ENCODE data around the gene PRRT2. TPM values are rescaled to one million over a fixed set of nuclear protein-coding genes. Genes with fewer than 3 reads are reported as not detected.
"Not testable (repeated sequence)": the region's sequence is repeated elsewhere in the genome, so short reads cannot be mapped to it uniquely, and the experiment has no call there.

Gene PRRT2
- total RNA-seq, 1 experiment from 2014 or later: 20.5 TPM

DNA sequence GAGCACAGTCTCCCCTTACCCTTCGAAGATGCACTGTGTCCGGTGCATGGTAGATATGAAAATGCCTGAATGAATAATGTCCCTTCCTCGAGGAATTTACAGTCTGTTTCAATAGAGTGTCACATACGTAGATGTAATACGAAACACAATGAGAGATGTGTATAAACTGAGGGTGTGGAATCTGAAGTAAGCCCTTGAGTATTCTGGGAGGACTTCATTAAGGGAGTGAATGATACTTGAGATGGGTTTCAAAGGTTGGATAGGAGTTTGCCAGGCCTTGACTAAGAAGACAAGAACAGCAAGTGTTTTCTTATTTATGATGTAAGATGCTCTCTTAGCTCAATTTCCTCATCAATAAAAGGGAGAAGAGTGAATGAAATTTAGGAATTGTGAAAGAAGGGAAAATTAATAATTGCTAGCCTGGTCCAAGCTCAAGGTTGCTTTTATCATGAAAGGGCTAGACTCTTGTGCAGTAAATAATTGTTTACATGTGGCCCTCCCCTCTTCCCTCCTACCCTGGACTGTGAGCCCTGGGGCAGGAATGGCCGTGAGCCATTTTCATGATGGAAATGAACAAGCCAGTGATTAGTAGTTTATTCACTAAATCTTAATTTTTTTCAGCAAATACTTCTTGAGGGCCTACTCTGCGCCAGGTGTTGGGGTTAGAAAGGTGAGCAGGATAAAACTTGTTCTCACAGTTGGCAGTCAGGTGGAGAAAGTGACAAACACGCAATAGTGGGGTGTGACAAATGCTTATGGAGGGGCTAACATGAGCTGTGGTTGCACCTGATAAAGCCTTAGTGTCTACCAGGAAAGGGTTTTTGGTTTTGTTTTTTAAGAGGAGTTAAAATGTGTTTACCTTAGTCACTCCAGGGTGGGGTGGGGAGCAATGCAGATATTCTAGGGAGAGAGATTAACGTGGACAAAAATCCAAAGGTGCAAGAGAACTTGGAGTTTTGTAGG is 19.9 kb upstream of the PRRT2 start (continued):
- TF ChIP-seq ARID4B (CRISPR knock-in tag; IDR thresholded peaks at IDR 0.05; ENCODE audit: borderline replicate concordance) (no peak), SP1 (CRISPR knock-in tag; conservative IDR thresholded peaks at IDR 0.05) (no peak), ZNF121 (CRISPR knock-in tag; IDR thresholded peaks at IDR 0.05) (no peak), NR3C1 (CRISPR knock-in tag; conservative IDR thresholded peaks at IDR 0.05; ENCODE audit: low read depth) (no peak), ZNF138 (CRISPR knock-in tag; conservative IDR thresholded peaks at IDR 0.05) (no peak), MYBL2 (CRISPR knock-in tag; IDR thresholded peaks at IDR 0.05) (no peak), ZBTB21 (CRISPR knock-in tag; IDR thresholded peaks at IDR 0.05; ENCODE audit: borderline replicate concordance) (no peak)
- TF ChIP-seq, protein P1, sequence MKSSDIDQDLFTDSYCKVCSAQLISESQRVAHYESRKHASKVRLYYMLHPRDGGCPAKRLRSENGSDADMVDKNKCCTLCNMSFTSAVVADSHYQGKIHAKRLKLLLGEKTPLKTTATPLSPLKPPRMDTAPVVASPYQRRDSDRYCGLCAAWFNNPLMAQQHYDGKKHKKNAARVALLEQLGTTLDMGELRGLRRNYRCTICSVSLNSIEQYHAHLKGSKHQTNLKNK (CRISPR knock-in tag; IDR thresholded peaks at IDR 0.05): no peak
- TF ChIP-seq, protein P2, sequence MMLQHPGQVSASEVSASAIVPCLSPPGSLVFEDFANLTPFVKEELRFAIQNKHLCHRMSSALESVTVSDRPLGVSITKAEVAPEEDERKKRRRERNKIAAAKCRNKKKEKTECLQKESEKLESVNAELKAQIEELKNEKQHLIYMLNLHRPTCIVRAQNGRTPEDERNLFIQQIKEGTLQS (CRISPR knock-in tag; conservative IDR thresholded peaks at IDR 0.05): no peak
- TF ChIP-seq, protein P3, sequence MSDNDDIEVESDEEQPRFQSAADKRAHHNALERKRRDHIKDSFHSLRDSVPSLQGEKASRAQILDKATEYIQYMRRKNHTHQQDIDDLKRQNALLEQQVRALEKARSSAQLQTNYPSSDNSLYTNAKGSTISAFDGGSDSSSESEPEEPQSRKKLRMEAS (CRISPR knock-in tag; IDR thresholded peaks at IDR 0.05): no peak

- H3K27ac Mint-ChIP-seq: not testable (repeated sequence)
- H3K36me3 Mint-ChIP-seq: peaks cover 35% of the 10 kb centered on the region
These were observed 18.8 kb upstream of the PRRT2 start for GRCh38 chr16:29793153-29793552.

DNA sequence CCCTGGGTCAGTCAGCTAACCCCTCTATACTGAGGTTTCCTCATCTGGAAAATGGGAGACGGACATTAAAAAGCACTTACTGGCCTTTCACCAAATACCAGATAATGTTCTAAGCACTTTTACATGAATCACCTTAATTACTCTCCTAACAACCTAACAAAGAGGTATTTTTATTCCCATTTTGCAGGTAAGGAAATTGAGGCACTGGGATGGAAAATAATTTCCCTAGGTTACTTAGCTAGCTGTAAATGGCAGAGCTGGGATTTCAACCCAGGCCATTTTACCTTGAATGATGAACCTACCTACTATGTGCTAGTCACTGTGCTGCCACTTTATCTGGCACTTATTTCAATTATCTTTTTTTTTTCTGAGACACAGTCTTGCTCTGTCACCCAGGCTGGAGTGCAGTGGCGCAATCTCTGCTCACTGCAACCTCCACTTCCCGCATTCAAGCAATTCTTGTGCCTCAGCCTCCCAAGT is 17.7 kb upstream of the PRRT2 start:
- CTCF ChIA-PET: interaction anchor here (1.3 kb wide), 1 partner anchor 22 kb away, joined by 4 read pairs; the partner anchor contains the start of gene PAGR1
- POLR2A ChIA-PET: no interaction called here
- H3K4me3 Mint-ChIP-seq: no peak overlapping the region
- H3K27me3 Mint-ChIP-seq (ENCODE audit: low read depth): no peaks in the 10 kb centered on the region
- TF ChIP-seq, protein P4, sequence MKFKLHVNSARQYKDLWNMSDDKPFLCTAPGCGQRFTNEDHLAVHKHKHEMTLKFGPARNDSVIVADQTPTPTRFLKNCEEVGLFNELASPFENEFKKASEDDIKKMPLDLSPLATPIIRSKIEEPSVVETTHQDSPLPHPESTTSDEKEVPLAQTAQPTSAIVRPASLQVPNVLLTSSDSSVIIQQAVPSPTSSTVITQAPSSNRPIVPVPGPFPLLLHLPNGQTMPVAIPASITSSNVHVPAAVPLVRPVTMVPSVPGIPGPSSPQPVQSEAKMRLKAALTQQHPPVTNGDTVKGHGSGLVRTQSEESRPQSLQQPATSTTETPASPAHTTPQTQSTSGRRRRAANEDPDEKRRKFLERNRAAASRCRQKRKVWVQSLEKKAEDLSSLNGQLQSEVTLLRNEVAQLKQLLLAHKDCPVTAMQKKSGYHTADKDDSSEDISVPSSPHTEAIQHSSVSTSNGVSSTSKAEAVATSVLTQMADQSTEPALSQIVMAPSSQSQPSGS (CRISPR knock-in tag; IDR thresholded peaks at IDR 0.05; ENCODE audit: borderline replicate concordance, low read depth): no peak
- no peak for TF ChIP-seq SP1 (CRISPR knock-in tag; conservative IDR thresholded peaks at IDR 0.05)
- TF ChIP-seq, protein P5, sequence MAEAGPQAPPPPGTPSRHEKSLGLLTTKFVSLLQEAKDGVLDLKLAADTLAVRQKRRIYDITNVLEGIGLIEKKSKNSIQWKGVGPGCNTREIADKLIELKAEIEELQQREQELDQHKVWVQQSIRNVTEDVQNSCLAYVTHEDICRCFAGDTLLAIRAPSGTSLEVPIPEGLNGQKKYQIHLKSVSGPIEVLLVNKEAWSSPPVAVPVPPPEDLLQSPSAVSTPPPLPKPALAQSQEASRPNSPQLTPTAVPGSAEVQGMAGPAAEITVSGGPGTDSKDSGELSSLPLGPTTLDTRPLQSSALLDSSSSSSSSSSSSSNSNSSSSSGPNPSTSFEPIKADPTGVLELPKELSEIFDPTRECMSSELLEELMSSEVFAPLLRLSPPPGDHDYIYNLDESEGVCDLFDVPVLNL (CRISPR knock-in tag; IDR thresholded peaks at IDR 0.05; ENCODE audit: borderline replicate concordance, low read depth): no peak
- TF ChIP-seq, protein P6, sequence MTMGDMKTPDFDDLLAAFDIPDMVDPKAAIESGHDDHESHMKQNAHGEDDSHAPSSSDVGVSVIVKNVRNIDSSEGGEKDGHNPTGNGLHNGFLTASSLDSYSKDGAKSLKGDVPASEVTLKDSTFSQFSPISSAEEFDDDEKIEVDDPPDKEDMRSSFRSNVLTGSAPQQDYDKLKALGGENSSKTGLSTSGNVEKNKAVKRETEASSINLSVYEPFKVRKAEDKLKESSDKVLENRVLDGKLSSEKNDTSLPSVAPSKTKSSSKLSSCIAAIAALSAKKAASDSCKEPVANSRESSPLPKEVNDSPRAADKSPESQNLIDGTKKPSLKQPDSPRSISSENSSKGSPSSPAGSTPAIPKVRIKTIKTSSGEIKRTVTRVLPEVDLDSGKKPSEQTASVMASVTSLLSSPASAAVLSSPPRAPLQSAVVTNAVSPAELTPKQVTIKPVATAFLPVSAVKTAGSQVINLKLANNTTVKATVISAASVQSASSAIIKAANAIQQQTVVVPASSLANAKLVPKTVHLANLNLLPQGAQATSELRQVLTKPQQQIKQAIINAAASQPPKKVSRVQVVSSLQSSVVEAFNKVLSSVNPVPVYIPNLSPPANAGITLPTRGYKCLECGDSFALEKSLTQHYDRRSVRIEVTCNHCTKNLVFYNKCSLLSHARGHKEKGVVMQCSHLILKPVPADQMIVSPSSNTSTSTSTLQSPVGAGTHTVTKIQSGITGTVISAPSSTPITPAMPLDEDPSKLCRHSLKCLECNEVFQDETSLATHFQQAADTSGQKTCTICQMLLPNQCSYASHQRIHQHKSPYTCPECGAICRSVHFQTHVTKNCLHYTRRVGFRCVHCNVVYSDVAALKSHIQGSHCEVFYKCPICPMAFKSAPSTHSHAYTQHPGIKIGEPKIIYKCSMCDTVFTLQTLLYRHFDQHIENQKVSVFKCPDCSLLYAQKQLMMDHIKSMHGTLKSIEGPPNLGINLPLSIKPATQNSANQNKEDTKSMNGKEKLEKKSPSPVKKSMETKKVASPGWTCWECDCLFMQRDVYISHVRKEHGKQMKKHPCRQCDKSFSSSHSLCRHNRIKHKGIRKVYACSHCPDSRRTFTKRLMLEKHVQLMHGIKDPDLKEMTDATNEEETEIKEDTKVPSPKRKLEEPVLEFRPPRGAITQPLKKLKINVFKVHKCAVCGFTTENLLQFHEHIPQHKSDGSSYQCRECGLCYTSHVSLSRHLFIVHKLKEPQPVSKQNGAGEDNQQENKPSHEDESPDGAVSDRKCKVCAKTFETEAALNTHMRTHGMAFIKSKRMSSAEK (CRISPR knock-in tag; IDR thresholded peaks at IDR 0.05; ENCODE audit: borderline replicate concordance): no peak
- H3K36me3 Mint-ChIP-seq: peaks cover 46% of the 10 kb centered on the region
- DNase-seq (ENCODE audit: low spot score): no peak
- H3K9me3 Mint-ChIP-seq: no peaks in the 10 kb centered on the region
- ATAC-seq: no peak
- H3K4me1 Mint-ChIP-seq: peaks cover 21% of the 10 kb centered on the region
- H3K27ac Mint-ChIP-seq: no peak overlapping the region

More at GRCh38 chr16:29793153-29793552, 18.8 kb upstream of the PRRT2 start:
- DNase-seq (ENCODE audit: low spot score); H3K9me3 Mint-ChIP-seq; H3K27me3 Mint-ChIP-seq (ENCODE audit: low read depth); ATAC-seq; H3K4me3 Mint-ChIP-seq: not testable (repeated sequence)
- CTCF ChIA-PET: interaction anchor here (1.1 kb wide), 1 partner anchor 8 kb away, joined by 7 read pairs; no protein-coding TSS in a partner anchor
- peaks cover 21% of the 10 kb centered on the region for H3K4me1 Mint-ChIP-seq
- POLR2A ChIA-PET: interaction anchor here (0.6 kb wide), 1 partner anchor 24 kb away, joined by 4 read pairs; no protein-coding TSS in a partner anchor
